ENCODE results near the gene HIVEP3.

- TF ChIP-seq, protein P1, sequence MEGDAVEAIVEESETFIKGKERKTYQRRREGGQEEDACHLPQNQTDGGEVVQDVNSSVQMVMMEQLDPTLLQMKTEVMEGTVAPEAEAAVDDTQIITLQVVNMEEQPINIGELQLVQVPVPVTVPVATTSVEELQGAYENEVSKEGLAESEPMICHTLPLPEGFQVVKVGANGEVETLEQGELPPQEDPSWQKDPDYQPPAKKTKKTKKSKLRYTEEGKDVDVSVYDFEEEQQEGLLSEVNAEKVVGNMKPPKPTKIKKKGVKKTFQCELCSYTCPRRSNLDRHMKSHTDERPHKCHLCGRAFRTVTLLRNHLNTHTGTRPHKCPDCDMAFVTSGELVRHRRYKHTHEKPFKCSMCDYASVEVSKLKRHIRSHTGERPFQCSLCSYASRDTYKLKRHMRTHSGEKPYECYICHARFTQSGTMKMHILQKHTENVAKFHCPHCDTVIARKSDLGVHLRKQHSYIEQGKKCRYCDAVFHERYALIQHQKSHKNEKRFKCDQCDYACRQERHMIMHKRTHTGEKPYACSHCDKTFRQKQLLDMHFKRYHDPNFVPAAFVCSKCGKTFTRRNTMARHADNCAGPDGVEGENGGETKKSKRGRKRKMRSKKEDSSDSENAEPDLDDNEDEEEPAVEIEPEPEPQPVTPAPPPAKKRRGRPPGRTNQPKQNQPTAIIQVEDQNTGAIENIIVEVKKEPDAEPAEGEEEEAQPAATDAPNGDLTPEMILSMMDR (conservative IDR thresholded peaks at IDR 0.05; ENCODE audit: low read depth, low read length), result no peak
- TF ChIP-seq EZH2 (IDR thresholded peaks at IDR 0.05; ENCODE audit: borderline replicate concordance, low read depth, low read length, poor library complexity, severe bottlenecking), result no peak
Measured at GRCh38 chr1:41473738-41474362, 444.9 kb downstream of the HIVEP3 start.
